HL-60/S4 treated with phorbol 12-myristate 13-acetate at 8.2 ng/mL for 4 days and 3 days (cell line): ENCODE results near the gene CMIP.

ENCODE experiments used
- in situ Hi-C: fragments of 300-500 bp; cut with MboI; formaldehyde crosslinking; loops from 2 replicates; pipeline ENCODE4 v1.15.0; 2022; ENCODE audit warnings: low sequenced_read_pairs

CMIP gene

GRCh38 chr16:81612351-81613163 lies 167.9 kb downstream of the CMIP start:
- in situ Hi-C loops: no loop called here

DNA sequence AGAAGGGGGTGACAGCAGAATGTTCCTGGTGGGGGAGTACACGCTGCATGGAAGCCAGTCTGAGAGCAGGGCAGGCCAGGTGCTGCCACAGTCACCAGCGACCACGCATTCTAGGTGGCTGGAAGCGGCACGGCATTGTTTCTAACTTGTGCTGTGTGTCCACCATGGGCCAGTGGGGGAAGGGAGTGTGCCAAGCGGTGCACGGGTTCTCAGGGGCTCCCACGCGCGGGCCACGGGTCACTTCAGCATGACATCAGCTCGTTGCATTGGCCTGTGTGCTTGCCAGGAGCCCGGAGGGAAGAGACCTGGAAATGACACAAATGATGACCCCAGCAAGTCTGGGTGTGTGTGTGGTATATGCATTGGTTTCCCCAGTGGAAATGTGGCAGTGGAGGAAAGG lies 169.6 kb downstream of the CMIP start:
- in situ Hi-C loops: no loop called here

- in situ Hi-C loops: no loop called here
These were observed 170.2 kb downstream of the CMIP start for GRCh38 chr16:81614654-81615359.

DNA sequence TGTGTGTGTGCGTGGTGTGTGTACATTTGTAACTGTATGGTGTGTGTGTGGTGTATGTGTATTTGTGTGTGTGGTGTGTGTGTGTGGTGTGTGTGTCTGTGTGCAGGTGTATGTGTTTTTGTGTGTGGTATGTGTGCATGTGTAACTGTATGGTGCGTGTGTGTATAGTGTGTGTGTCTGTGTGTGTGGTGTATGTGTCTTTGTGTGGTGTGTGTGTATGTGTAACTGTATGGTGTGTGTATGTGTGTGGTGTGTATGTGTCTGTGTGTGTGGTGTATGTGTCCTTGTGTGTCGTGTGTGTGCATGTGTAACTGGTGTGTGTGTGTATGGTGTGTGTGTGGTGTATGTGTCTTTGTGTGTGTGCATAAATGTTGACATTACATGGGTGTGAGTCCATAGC lies 170.8 kb downstream of the CMIP start:
- in situ Hi-C loops: no loop called here

DNA sequence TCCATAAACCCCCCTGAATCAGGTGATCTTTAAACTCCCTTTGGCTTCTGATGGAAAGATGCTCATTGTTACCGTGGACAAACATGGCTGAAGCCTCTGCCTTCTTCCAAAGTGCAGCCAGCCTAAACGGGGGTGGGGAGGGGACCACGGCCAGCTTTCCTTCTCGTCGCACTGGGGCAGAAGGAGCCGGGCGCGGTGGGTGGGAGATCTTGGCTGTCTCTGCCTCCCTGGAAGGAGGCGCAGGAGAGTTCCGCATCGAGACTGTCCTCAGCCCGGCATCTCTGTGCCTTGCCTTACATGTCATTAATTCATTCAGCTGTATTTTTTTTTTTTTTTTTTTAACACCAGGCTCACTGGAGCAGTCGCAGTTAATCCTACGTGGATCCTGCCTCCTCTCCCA lies 171.2 kb downstream of the CMIP start:
- in situ Hi-C loops: no loop called here

- in situ Hi-C loops: no loop called here
These were observed 171.9 kb downstream of the CMIP start for GRCh38 chr16:81616321-81617020.

GRCh38 chr16:81617021-81617346 lies 172.4 kb downstream of the CMIP start:
- in situ Hi-C loops: no loop called here

GRCh38 chr16:81618187-81618586 lies 173.6 kb downstream of the CMIP start:
- in situ Hi-C loops: no loop called here

DNA sequence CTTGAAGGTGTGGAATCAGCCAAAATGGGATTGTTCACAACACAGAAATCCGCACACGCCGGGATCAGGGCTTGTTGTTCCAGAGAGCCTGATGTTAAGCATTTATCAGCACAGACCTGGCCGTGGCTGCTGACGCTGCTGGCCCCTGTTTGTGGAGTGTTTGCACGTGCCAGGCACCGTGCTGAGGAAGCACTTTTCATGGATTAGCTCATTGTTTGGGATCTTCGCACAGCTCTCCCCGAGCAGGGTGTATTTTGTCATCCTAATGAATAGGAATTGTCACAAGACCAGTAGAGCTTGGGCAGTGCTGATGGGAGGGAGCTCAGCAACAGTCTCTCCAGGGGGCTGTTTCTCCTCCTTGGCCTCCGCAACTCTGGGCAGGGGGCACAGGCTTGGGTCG lies 174.1 kb downstream of the CMIP start:
- in situ Hi-C loops: no loop called here

- in situ Hi-C loops: no loop called here
These were observed 175.4 kb downstream of the CMIP start for GRCh38 chr16:81620029-81620428.

GRCh38 chr16:81620796-81621195 lies 176.2 kb downstream of the CMIP start:
- in situ Hi-C loops: no loop called here

GRCh38 chr16:81621496-81621895 lies 176.9 kb downstream of the CMIP start:
- in situ Hi-C loops: no loop called here

DNA sequence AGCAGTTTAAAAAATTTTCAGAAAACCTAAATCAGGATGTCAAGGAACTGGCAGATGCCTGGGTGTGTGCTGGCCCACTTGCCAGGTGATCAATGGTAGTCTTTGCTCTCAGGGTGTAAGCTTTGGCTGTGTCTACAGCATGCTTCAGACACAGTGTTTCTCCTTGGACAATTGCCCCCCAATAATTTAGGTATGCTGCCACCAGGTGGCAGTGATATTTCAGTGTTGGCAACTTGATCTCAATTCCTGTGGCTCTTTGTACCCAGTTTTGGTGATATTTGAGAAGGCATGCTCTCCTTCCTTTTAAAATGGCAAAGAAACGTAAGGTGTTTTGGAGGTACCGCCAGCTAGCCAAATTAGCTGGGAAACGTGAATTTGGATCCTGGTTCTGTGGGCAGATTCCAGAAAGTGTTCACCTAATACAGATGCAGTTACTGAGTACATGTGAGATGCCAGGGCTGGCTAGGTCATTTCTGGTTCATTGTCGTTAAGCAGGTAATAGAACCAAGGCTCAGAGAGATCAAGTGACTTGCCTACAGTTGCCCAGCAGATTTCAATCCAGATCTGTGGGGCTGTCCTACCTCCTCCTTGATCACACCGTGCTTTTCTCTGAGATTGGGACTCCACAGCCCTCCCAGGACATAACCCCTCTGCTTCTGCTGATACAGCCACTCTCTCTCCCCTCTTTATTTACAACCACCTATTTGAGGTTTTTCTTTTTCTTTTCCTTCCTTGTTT lies 178.9 kb downstream of the CMIP start:
- in situ Hi-C loops: no loop called here

DNA sequence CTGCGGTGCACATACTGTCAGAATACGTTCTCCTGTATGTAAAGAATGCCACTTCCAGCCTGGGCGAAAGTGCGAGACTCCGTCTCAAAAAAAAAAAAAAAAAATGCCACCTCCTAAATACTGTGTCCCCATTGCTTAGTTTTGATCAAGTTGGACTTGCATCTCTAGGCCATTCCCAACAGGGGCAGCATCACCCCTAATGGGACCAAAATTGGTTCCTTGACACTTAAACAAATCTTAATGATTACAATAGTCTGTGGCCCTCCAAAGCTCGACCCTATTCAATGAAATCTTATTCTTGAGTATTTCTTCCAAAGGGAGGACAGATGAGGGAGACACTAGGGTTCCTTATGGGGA lies 179.8 kb downstream of the CMIP start:
- in situ Hi-C loops: no loop called here

GRCh38 chr16:81624760-81625543 lies 180.3 kb downstream of the CMIP start:
- in situ Hi-C loops: no loop called here

DNA sequence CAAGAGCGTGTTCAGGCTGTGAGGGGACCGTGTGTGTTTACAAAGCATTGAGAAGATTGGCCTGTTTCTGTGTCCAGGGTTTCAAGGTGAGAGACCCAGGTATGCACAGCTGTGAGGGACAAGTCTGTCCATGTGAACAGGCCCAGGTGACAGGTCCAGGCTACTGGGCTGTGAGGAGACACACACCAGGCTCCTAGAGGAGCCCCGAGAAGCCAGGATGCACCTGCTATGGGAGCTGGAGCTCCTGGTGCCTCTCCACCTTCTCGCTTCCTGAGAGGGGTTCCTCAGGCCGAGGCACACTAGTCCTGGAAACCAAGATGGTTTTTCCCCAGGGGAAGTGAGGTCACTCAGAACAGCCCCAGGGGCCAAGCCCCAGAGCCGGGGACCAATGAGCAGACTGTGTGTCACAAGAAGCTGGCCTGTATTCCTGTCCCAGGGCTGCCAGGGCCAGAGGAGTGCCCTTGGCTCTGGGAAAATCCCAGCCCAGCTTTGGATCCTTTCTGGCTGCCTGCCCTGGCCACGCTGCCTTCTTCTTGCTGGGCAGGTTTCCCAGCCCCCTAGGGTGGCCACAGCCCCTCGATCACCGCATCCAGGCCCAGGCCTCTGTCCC lies 181.0 kb downstream of the CMIP start:
- in situ Hi-C loops: no loop called here

DNA sequence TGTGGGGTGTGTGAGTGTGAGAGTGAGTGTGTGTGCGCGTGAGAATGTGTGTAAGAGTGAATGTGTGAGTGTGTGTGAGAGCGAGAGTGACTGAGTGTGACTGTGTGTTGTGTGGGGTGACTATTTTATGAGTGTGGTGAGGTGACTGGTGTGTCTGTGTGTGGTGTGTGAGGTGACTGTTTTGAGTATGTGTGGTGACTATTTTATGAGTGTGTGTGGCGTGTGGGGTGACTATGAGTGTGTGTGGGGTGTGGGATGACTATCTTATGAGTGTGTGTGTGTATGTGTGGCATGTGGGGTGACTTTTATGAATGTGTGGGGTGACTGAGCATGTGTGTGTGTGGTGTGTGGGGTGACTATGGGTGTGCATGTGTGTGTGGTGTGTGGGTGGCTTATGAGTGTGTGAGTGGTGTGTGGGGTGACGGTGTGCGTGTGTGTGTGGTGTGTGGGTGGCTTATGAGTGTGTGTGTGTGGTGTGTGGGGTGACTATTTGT lies 181.6 kb downstream of the CMIP start:
- in situ Hi-C loops: no loop called here

- in situ Hi-C loops: no loop called here
These were observed 182.4 kb downstream of the CMIP start for GRCh38 chr16:81627024-81627423.

DNA sequence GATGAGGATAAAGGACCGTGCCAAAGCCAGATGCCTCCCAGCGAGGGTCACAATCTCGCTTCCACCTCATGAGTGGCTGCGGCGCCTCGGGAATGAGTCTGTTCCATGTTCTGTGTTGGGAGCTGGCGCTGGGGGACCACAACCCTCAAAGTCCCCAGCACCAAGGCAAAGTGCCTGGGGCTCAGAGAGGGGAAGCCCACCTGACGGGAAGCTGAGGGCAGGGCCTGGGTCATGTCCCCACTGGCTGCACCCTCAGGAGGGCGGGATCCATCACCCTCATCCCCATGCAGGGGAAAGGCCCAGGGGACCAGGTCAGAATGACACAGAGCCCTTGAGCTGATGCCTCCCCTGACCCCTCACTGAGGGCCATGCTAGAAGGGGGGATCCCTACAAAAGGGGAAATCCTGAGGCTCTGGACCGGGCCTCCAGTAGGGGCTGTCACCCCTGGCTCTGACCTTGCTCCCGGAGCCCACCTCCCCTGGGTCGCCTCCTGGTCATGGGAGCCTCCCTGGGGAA lies 183.2 kb downstream of the CMIP start:
- in situ Hi-C loops: no loop called here
